ENCODE data around the gene ATAT1. TPM values are rescaled to one million over a fixed set of nuclear protein-coding genes. Genes with fewer than 3 reads are reported as not detected.

ATAT1 gene
- total and polyA plus RNA-seq, 2 experiments from 2014 or later = 12.8 to 23.0 TPM

DNA sequence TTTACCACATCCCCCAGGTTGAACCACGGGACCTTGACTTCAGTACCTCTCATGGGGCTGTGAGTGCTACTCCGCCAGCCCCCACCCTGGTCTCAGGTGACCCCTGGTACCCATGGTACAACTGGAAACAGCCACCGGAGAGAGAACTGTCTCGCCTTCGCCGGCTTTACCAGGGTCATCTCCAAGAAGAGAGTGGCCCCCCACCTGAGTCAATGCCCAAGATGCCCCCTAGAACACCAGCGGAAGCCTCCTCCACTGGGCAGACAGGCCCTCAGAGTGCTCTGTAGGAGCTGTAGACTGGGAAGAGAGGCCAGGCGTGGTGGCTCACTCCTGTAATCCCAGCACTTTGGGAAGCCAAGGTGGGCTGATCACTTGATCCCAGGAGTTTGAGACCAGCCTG lies 1.2 kb upstream of the ATAT1 start:
- Mint-ChIP-seq H3K4me3 (no peak overlapping the region), H3K27me3 (ENCODE audit: insufficient read depth, low read depth, poor library complexity) (peaks cover 20% of the 10 kb centered on the region), H3K9me3 (no peaks in the 10 kb centered on the region), H3K36me3 (ENCODE audit: low read depth) (peaks cover 73% of the 10 kb centered on the region), H3K4me1 (peaks cover 14% of the 10 kb centered on the region), H3K27ac (no peak overlapping the region; the same call in 1 of the 2 replicates)
- Histone ChIP-seq H3F3A (replicated peaks; ENCODE audit: low read depth) (peaks cover 20% of the 10 kb centered on the region), H3K4me1 (ENCODE audit: insufficient read depth) (peaks cover 14% of the 10 kb centered on the region), H3K27ac (ENCODE audit: low read depth) (no peak overlapping the region), H2AFZ (no peak overlapping the region), H3K36me3 (ENCODE audit: insufficient read depth) (peaks cover 29% of the 10 kb centered on the region), H3K4me3 (no peak overlapping the region), H3K4me2 (no peak overlapping the region), H3K27me3 (ENCODE audit: insufficient read depth) (no peaks in the 10 kb centered on the region), H3K9me2 (ENCODE audit: insufficient read depth) (no peaks in the 10 kb centered on the region), H4K20me1 (replicated peaks; ENCODE audit: insufficient read depth) (no peaks in the 10 kb centered on the region; the same call in 1 of the 2 replicates), H3K79me2 (replicated peaks; ENCODE audit: insufficient read depth) (peaks cover 8% of the 10 kb centered on the region)
- TF ChIP-seq ZNF331 (CRISPR knock-in tag; IDR thresholded peaks at IDR 0.05; ENCODE audit: low read depth) (no peak), EZH2phosphoT487 (IDR thresholded peaks at IDR 0.05; ENCODE audit: unreplicated experiment) (no peak), JUNB (IDR thresholded peaks at IDR 0.05; ENCODE audit: unreplicated experiment) (no peak), CREB1 (CRISPR knock-in tag; IDR thresholded peaks at IDR 0.05; ENCODE audit: low read depth) (no peak), EZH2 (IDR thresholded peaks at IDR 0.05; ENCODE audit: low read depth, unreplicated experiment) (no peak), ZNF114 (CRISPR knock-in tag; IDR thresholded peaks at IDR 0.05) (no peak)
- TF ChIP-seq, protein P1, sequence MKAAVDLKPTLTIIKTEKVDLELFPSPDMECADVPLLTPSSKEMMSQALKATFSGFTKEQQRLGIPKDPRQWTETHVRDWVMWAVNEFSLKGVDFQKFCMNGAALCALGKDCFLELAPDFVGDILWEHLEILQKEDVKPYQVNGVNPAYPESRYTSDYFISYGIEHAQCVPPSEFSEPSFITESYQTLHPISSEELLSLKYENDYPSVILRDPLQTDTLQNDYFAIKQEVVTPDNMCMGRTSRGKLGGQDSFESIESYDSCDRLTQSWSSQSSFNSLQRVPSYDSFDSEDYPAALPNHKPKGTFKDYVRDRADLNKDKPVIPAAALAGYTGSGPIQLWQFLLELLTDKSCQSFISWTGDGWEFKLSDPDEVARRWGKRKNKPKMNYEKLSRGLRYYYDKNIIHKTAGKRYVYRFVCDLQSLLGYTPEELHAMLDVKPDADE (IDR thresholded peaks at IDR 0.05) = no peak
- TF ChIP-seq, protein P2, sequence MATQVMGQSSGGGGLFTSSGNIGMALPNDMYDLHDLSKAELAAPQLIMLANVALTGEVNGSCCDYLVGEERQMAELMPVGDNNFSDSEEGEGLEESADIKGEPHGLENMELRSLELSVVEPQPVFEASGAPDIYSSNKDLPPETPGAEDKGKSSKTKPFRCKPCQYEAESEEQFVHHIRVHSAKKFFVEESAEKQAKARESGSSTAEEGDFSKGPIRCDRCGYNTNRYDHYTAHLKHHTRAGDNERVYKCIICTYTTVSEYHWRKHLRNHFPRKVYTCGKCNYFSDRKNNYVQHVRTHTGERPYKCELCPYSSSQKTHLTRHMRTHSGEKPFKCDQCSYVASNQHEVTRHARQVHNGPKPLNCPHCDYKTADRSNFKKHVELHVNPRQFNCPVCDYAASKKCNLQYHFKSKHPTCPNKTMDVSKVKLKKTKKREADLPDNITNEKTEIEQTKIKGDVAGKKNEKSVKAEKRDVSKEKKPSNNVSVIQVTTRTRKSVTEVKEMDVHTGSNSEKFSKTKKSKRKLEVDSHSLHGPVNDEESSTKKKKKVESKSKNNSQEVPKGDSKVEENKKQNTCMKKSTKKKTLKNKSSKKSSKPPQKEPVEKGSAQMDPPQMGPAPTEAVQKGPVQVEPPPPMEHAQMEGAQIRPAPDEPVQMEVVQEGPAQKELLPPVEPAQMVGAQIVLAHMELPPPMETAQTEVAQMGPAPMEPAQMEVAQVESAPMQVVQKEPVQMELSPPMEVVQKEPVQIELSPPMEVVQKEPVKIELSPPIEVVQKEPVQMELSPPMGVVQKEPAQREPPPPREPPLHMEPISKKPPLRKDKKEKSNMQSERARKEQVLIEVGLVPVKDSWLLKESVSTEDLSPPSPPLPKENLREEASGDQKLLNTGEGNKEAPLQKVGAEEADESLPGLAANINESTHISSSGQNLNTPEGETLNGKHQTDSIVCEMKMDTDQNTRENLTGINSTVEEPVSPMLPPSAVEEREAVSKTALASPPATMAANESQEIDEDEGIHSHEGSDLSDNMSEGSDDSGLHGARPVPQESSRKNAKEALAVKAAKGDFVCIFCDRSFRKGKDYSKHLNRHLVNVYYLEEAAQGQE (IDR thresholded peaks at IDR 0.05; ENCODE audit: unreplicated experiment) = no peak
- TF ChIP-seq, protein P3, sequence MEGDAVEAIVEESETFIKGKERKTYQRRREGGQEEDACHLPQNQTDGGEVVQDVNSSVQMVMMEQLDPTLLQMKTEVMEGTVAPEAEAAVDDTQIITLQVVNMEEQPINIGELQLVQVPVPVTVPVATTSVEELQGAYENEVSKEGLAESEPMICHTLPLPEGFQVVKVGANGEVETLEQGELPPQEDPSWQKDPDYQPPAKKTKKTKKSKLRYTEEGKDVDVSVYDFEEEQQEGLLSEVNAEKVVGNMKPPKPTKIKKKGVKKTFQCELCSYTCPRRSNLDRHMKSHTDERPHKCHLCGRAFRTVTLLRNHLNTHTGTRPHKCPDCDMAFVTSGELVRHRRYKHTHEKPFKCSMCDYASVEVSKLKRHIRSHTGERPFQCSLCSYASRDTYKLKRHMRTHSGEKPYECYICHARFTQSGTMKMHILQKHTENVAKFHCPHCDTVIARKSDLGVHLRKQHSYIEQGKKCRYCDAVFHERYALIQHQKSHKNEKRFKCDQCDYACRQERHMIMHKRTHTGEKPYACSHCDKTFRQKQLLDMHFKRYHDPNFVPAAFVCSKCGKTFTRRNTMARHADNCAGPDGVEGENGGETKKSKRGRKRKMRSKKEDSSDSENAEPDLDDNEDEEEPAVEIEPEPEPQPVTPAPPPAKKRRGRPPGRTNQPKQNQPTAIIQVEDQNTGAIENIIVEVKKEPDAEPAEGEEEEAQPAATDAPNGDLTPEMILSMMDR (conservative IDR thresholded peaks at IDR 0.05; ENCODE audit: low read depth in 2 of 2) = no peak
- DNase-seq (ENCODE audit: low spot score) (no peak), ATAC-seq (no peak)

DNA sequence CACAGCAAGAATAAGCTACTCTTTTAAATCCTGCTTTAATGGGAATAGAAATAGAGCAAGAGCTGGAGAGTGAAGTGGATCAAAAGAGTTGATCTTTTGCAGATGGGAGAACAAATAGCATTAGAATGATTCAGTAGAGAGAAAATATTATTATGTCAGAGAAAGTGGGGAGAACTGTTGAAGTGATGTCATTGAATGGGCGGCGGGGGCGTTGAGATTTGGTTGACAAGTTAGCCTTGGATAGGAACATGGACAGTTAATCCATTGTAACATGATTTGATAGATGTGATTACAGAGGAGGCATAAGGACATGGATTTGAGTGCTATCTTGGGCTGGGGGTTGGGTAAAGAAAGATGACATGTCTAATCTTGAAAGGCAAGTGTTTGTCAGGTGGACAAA lies 9.2 kb downstream of the ATAT1 start:
- Histone ChIP-seq H3K27me3 (ENCODE audit: insufficient read depth) (no peaks in the 10 kb centered on the region), H2AFZ (no peak overlapping the region), H4K20me1 (replicated peaks; ENCODE audit: insufficient read depth) (no peaks in the 10 kb centered on the region; the same call in 1 of the 2 replicates), H3K36me3 (ENCODE audit: insufficient read depth) (peaks cover 17% of the 10 kb centered on the region; the same call in 1 of the 2 replicates), H3K4me3 (no peak overlapping the region), H3K79me2 (replicated peaks; ENCODE audit: insufficient read depth) (no peaks in the 10 kb centered on the region), H3K27ac (ENCODE audit: low read depth) (no peak overlapping the region), H3F3A (replicated peaks; ENCODE audit: low read depth) (no peaks in the 10 kb centered on the region), H3K9me2 (ENCODE audit: insufficient read depth) (no peaks in the 10 kb centered on the region), H3K4me2 (no peak overlapping the region), H3K4me1 (ENCODE audit: insufficient read depth) (no peaks in the 10 kb centered on the region)
- H3K27ac Mint-ChIP-seq = no peak overlapping the region
- no peak overlapping the region for H3K4me3 Mint-ChIP-seq
- no peaks in the 10 kb centered on the region for H3K9me3 Mint-ChIP-seq
- peaks cover 4% of the 10 kb centered on the region for H3K27me3 Mint-ChIP-seq (ENCODE audit: insufficient read depth, low read depth, poor library complexity)
- H3K36me3 Mint-ChIP-seq (ENCODE audit: low read depth) = peaks cover 48% of the 10 kb centered on the region
- ATAC-seq (no peak), DNase-seq (ENCODE audit: low spot score) (no peak)
- no peaks in the 10 kb centered on the region for H3K4me1 Mint-ChIP-seq
- TF ChIP-seq ZNF114 (CRISPR knock-in tag; IDR thresholded peaks at IDR 0.05) = no peak
